Activated T-cell treated with anti-CD3 and anti-CD28 coated beads for 1 hour (primary cell): ENCODE data around the gene DUSP2.
"Not testable (repeated sequence)": the region's sequence is repeated elsewhere in the genome, so short reads cannot be mapped to it uniquely, and the experiment has no call there.

Source experiments
- DNase-seq: peaks from one replicate; pipeline ENCODE4 v3.0.0-alpha.2; 2020; ENCODE audit warnings: low read depth

Gene DUSP2

DNA sequence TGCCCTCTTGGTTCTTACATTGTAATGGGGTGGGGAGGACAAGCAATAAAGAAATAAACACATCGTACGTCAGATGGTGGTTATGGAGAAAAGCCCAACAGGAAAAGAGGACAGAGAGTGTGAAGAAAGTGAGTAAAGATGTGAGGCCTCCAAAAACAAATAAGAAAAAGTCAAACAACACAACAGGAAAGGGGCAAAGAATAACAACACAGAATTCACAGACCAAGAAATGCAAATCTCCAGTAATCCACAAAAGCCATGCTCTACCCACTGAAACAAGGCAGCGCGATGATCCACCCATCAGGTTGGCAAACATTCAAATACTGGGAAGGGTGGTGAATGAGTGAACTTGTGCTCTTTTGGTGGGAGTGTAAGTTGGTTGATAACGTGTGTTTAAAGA is 16.7 kb upstream of the DUSP2 start:
- DNase-seq = no peak

DNA sequence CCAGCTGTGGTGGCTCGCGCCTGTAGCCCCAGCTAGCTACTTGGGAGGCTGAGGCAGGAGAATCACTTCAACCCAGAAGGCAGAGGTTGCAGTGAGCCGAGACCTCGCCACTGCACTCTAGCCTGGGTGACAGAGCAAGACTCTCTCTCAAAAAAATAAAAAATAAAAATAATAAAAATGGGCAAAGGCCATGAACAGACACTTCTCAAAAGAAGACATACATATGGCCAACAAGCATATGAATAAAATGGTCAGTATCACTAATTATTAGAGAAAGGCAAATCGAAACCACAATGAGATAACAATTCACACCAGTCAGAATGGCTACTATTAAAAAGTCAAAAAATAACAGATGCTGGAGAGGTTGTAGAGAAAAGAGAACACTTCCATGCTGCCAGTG is 15.1 kb upstream of the DUSP2 start:
- DNase-seq = not testable (repeated sequence)

DNA sequence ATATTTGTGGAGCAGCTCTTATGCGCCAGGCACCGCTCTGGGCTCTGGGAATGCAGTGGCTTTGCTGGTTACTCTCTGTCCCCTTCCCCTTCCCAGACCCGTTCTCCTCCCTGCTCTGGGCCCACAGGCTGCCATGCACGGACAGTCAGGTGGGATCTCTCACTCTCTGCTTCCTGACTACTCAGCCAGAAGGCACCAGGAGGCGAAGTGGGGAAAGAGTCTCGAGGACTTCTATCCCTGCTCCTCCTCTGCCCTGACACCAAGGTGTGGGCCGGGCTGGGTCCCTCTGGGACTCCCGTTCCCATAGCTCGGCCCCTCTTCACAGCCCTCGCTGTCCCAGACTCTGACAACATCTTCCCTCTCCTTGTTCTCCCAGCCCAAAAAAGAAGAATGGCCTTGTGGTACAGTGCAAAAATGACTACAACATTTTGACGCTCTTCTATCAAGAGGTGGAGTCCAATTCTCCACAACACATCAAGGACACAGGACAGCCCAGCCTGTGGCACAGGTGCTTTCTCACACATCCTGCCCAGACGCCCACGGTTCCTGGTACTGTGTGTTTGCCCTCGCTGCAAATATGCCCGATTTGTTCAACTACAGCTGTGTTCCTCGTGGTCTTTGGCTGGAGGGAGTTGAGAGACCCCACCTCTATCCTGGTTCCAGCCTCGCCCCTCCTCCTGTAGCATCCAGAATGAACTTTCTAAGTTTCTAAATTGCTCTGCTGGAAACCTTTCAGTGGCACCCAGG is 14.0 kb upstream of the DUSP2 start:
- no peak for DNase-seq

DNA sequence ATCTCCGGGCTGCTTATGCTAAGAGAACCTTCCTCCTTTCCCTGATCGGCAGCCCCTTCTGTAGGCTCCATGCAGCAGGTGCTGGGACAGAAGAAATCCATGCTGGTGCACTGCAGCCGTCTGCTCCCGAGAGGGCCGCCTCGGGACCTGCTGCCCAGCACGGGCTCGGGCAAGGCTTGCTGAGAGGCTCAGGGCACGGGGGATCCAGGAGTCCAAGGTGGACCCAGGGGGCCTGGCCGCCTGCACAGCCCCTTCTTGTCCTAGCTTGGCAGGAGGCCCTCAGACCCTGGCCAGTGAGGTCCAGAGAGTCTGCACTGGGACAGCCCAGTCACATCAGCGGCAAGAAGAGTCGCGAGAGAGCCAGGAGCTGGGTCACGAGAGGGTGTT is 13.3 kb upstream of the DUSP2 start:
- no peak for DNase-seq

DNA sequence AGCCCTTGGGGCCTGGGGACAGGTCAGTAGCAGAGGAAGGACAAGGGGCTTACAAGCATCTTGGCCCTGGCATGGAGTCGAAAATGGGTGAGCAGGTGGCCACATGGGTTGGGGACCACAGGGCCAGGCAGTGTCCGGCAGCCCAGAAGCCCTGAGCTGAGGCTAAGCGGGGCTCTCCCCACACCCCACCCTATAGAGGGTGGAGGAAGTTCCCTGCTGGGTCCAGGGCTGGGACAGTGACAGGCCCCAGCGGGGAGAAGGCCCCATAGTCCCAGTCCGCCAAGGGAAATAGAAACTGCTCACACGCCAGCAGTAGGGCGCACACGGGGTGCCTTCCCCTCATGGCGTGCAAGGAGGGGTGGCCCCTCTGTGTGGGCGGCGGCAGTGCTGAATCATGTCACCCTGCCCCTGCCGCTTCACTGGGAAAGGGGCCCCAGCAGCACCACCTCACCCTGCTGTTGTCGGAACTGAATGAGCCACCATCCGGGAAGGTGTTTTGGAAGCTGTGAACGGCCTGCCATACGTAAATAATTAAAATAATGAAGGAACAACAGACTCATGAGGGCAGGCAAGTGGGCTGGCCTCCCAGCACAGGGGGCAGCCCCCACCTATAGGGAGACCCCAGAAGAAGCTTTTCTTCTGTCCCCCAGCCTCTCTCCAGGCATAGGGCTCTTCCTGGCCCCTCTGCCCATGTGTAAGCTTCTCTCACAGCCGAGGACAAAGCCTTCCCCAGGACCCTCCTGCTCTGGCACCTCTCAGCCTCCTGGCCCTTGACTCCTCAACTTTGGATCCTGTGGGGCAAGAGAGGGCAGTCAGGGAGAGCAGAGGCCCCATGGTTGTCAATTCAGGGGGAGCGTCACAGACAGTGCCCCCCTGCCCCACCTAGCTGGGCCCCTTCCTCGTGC is 12.7 kb upstream of the DUSP2 start:
- DNase-seq = peak; percentile 74

DNA sequence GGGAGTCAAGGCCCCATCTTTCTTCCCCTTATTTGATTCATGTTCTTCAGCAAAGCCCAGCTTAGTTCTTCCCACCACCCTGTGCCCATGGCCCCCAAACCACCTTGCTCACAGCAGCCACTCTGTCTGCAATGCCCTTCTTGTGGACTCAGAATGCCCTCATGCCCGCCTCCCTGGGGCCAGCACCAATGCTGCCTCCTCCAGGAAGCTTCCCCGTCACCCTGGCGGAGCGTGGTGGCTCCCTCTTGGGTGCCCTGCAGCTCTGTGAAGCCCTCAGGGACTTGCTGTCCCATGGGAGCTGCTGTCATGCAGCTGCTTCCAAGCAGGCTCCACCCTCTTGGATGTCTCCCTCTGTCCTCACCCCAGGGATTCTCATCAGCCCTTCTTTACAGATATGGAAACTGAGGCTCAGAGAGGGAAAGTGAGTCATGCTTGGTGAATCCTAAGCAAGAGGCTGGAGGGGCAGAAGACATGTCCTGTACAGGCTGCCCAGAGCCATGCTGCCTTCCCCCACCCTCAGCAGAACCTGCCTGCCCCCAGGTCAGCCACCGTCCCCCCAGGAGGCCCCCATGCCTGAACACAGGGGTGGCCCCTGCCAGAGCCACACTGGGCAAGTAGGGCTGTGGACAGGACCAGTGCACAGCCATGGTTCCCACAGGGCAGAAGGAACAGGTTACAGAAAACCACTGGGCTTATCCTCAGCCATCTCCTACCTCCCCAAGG is 11.8 kb upstream of the DUSP2 start:
- DNase-seq = no peak

DNA sequence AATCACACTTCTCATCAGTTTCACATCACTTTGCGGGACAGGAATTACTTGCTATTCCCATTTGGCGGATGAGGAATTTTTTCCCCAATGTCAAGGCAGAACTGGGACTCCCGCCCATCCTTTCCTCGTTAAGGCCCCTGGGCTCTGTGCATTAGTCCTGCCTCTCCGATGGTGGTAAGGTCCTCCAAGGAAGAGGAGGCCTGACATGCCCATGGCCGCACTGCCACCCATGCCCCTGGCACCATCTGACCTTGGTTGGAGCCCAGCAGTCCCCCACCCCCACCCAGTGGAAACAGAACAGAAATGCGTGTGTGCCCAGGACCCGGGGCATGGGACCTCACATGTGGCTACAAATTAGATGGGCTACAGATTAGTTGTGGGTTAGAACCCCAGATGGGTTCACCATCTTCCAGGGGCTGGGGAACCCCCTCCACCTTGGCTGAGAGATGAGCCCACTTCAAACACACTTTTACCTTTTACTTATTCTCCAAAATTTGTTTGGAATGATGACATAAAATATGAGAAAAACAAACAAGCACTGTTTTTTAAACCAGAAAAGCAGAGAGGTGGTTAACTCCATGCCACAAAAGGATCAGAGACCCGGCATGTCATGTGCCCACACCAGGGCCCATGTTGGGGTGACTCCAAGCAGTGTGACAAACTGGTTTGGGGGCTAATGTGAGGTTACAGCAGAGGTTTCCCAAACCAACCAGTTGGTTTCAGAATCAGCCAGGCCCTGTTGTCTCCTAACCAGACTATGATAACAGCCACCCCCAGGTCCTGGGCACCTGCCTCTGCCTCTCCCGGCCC is 11.0 kb upstream of the DUSP2 start:
- DNase-seq = no peak

DNA sequence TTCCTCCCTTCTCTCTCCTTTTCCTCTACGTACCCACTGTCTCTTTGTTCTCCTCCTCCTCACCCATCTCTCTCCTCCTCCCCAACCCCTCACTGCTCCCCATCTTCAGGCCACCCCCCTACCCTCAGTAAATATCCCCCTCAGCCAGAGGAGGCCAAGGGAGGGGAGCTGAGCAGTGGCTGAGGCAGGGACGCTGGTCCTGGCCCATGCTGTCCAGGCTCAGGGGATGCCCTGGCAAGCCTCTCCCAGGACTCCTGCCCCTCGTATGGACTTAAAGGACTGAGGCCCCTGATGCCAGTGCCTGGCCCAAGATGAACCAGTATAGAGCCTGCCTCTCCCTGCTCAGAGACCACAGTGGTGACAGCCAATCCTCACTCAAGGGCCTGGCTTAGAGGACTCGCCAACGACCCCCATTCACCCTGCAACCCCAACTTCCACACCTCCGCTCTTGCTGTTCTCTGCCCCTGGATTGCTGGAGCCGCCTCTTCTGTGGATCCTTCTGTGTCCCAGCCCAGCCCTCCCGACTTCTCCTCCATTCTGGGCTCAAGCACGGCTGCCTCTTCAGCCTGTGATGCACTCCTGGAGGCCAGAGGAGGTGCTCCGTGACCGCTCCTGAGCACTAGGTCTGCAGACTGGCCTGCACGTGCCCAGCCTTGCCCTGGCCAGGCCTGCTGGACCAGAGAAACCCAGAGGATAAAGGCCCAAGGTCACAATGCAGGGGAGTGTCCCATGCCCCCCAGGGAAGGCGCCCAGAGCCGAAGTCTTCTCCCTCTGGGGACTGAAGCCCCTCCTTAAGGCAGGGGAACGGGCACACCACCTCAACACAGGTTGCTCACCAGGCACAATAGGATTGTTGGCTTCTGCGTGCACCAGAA is 9.5 kb upstream of the DUSP2 start:
- no peak for DNase-seq

DNA sequence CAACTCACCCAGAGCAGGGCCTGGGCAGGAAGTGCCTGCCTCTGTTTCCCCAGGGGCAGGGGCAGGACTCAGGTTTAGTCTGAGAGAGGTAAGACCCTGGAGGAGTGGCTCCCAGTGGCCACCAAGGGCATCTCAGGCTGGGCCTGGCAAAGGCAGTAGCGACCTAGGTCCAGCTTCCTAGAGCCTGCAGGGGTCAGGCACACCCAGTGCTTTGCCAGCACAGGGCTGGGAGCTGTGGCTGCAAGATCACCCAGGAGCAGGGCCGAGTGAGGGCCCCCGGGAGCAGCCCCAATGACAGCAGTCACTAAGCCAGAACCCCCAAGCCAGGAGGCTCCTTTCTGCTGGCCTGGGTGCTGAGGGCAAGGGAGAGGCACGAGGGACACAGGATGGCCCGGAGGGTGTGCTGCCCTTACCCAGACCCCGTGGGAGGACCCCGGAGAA is 8.8 kb upstream of the DUSP2 start:
- DNase-seq = no peak

DNA sequence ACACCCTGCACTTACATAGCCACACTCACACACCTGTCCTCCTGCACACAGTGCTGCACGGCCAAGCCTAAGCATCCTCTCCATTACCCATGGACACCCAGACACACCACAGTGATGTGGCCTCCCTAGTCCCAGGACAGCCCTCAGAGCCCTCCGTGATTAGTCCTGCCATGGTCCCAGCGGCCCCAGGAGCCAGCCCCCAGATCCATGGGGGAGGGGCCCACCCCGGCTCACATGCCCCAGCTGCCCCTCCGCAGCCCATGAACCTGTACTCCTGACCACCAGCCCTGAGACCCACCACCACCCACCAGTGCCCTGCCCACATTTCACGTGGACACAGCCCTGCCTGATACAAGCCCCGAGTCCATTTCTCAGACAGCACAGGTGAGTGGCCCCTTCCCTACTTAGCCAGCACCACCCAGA is 8.1 kb upstream of the DUSP2 start:
- no peak for DNase-seq

DNA sequence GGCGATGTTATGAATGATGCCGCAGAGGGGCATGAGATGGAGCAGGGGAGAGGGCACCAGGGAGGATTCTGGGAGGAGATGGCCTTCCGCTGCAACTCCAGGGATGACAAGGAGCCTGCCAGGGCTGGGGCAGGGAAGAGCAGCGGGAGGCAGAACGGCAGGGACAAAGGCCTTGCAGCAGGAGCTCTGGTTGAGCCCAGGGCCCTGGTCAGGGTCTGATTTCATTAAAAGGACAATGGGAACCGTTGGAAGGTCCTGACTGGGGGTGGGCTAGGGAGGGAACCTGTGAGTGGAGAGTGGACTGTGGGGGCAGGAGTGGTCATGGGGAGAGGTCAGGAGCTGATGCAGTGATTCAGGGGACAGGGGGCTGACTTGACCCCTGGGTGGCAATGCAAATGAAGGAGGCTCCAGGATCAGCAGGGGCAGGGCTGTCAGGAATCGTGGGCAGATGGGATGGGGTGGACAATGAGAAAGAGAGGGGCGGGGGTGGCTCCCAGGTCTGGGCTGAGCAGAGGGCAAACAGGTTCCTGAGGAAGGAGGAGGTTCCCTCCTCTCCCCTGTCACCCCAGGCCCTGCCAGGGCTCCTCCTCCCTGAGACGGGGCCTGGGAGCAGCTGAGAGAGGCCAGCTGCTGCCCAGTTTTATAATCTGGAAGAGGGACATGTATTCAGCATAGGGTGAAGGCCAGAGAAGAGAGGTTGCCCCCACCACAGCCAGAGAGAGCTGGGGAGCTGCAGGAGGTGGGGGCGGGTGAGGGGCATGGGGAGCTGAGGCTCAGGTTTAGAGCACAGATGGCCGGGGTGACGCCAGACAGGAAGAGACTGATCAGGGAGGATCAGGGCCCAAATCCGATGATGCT is 7.3 kb upstream of the DUSP2 start:
- no peak for DNase-seq

DNA sequence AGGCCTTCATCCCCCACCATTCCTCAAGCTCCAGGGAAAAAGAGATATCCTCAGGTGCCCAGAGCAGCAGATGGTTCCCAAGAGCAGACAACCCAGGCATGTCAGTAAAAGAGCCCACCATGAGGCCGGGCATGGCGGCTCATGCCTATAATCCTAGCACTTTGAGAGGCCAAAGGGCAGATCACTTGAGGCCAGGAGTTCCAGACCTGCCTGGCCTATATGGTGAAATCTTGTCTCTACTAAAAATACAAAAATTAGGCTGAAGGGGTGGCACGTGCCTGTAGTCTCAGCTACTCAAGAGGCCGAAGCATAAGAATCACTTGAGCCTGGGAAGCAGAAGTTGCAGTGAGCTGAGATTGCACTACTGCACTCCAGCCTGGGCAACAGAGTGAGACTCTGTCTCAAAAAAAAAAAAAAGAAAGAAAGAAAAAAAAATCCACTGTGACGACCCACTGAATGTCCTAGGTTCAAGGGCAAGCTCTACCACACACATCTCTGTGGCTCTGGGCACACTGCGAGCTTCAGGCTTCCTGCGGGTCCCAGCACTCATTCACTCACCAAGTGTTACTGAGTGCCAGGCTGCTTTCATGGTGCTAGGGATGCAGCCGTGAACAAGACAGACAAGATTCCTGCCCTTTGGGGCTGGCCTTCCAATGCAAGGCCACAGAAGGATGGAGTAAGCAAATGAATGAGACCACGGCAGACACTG is 6.5 kb upstream of the DUSP2 start:
- no peak for DNase-seq

DNA sequence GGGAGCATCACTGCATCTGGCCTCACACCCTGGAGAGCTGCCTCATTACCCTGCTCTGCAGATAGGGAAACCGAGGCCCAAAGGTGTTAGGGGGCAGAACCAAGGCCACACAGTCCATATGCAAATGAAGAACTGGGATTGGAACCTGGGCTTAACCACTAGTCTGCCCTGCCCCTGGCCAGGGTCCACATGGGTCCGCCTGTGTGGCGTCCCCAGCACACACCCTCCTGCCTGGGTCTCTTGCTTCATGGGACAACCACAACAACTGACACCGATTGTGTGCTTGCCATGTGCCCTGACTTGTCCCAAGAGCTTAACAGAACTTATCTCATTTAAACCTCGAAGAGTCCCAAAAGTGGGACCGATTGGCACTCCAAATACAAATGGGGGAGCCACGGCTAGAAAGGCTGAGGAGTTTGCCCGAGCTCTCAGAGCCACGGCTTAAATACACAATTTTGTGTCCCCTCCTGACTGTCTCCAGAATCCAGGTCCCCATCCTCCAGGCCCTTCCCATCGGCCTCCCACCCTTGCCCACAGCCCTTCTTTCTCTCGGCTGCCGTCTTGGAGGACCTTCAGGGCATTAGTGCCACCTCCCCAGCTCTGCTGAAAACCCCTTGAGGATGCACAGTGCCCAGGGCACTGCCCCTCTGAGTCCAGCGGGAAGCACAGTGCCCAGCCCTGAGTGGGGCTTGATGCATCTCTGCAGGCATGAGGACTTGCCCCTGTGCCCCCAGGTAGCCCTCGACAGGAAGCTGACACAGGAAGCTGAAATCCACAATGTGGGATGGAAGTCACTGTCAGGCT is 5.8 kb upstream of the DUSP2 start:
- no peak for DNase-seq

DNA sequence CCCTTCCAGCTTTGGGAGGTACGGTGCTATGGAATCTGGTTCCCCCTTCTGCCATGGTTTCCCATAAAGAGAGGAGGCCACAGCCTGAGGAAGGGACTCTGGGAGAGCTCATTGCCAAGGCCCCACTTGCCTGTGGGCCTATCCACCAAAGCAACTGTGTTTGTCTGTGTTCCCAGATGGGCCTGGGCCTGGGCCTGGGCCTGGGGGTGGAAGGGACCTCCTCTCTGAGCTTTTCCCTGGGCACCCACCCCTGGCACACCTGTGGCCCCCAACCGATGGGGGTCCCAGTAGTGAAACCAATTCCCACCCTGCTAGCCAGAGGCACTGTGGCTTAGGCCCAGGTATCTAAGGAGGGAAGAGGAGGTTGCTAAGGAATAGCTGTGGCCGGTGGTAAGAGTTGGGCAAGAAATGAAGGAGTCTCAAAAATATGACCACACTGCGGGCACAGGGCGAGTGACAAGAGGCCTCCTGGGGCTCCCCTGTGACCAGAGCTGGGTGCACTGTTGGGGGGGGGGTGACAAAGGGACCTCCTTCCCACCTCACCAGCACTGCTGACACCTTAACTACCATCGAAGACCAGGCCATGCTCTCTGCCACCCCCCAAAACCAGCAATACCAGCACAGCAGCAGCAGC is 4.9 kb upstream of the DUSP2 start:
- DNase-seq = no peak

DNA sequence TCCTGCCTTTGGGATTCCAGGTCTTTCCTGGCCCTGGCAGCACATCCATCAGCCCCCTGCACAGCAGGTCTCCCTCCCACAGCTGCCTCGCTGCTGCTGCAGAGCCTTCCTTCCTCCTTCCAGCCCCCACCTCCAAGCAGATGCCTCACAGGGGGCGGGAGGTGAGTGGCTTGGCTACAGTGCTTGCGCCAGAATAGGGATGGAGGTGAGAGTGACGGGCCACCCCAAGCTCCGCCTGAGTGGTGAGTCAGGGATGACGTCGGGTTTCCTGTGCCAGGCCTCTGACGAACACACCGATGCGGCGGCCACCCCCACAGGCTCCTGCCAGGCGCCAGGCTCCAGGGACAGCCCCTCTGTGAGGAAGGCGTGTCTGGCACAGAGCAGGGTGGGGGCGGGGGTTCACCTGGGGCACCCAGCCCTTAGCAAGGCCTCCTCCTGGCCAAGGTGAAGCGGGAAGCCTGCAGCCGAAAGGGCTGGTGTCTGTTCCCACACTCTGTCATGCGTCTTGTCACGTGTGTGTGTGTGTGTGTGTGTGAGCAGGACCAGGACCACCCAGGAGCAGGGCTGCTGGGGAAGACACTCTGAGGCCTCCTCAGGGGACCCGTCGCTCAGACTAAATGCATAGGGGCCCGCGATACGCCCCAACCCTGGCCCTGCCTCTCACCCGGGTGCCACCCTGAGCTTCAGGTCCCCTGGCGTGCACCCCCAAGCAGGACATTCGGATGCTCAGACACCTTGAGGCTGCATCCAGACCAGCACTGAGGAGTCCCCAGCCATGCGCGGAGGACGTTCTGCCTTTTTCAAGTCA is 3.4 kb upstream of the DUSP2 start:
- DNase-seq = peak; percentile 87

DNA sequence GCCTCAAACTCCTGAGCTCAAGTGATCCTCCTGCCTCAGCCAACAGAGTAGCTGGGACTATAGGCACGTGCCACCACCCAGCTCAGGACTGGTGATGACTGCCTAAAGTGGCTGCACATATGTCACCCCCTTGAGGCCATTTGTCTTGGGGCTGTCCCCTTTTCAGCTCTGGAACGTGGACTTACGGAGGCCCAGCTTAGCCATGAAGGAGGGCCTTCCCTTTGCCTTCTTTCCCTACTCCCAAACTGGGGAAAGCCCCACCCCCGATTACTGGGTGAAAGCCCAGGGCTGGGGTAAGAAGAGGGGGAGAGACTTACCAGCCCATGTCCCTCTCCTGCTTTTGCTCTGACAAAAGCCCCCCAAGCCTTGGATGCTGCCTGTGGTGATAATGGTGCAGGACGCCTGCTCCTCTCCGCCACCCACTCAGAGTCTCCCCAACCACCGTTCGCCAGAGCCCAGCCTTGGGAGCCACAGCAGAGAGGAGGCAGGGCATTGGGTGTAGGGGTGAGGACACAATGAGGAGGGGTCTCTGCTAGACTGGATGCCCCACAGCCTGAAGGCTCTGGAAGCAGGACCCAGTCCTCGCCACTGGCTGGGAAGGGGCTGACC is 2.5 kb upstream of the DUSP2 start:
- DNase-seq = no peak
